ENCODE measurements around the gene ESF1.

The ESF1 gene

GRCh38 chr20:13736436-13737191, 48.1 kb downstream of the ESF1 start:
- no peak for DNase-seq (ENCODE audit: low read depth)

- no peak for DNase-seq (ENCODE audit: low read depth)
Measured at GRCh38 chr20:13735826-13736225, 48.9 kb downstream of the ESF1 start.

- DNase-seq (ENCODE audit: low read depth), result no peak
Measured at GRCh38 chr20:13723011-13723410, 61.7 kb downstream of the ESF1 start.

GRCh38 chr20:13718171-13718570, 66.5 kb downstream of the ESF1 start:
- no peak for DNase-seq (ENCODE audit: low read depth)

- DNase-seq (ENCODE audit: low read depth), result no peak
Measured at GRCh38 chr20:13717631-13718044, 67.1 kb downstream of the ESF1 start.

GRCh38 chr20:13715171-13715570, 69.5 kb downstream of the ESF1 start:
- no peak for DNase-seq (ENCODE audit: low read depth)

GRCh38 chr20:13708234-13708633, 76.5 kb downstream of the ESF1 start:
- no peak for DNase-seq (ENCODE audit: low read depth)

GRCh38 chr20:13703265-13703664, 81.5 kb downstream of the ESF1 start:
- no peak for DNase-seq (ENCODE audit: low read depth)

GRCh38 chr20:13701486-13701885, 83.2 kb downstream of the ESF1 start:
- no peak for DNase-seq (ENCODE audit: low read depth)

GRCh38 chr20:13700761-13701160, 84.0 kb downstream of the ESF1 start:
- no peak for DNase-seq (ENCODE audit: low read depth)

- DNase-seq (ENCODE audit: low read depth), result no peak
Measured at GRCh38 chr20:13694420-13695150, 90.1 kb downstream of the ESF1 start.

- DNase-seq (ENCODE audit: low read depth), result no peak
Measured at GRCh38 chr20:13692802-13693736, 91.7 kb downstream of the ESF1 start.

GRCh38 chr20:13690943-13691342, 93.8 kb downstream of the ESF1 start:
- DNase-seq (ENCODE audit: low read depth), result no peak

GRCh38 chr20:13687815-13688214, 96.9 kb downstream of the ESF1 start:
- DNase-seq (ENCODE audit: low read depth), result no peak

GRCh38 chr20:13685623-13686022, 99.1 kb downstream of the ESF1 start:
- no peak for DNase-seq (ENCODE audit: low read depth)

GRCh38 chr20:13684566-13685222, 100.0 kb downstream of the ESF1 start:
- DNase-seq (ENCODE audit: low read depth), result no peak

- DNase-seq (ENCODE audit: low read depth), result no peak
Measured at GRCh38 chr20:13683833-13684232, 100.9 kb downstream of the ESF1 start.

- DNase-seq (ENCODE audit: low read depth), result no peak
Measured at GRCh38 chr20:13681248-13682125, 103.2 kb downstream of the ESF1 start.

GRCh38 chr20:13678944-13679343, 105.8 kb downstream of the ESF1 start:
- no peak for DNase-seq (ENCODE audit: low read depth)

GRCh38 chr20:13677241-13677640, 107.5 kb downstream of the ESF1 start:
- no peak for DNase-seq (ENCODE audit: low read depth)

- DNase-seq (ENCODE audit: low read depth), result no peak
Measured at GRCh38 chr20:13676682-13677081, 108.0 kb downstream of the ESF1 start.
